Stimulated activated CD4-positive, alpha-beta T cell treated with anti-CD3 and anti-CD28 coated beads, Interleukin-2, amount 100 ng/mL, for 4 hours (primary cell): ENCODE data around the gene WNK2.

Experiments used
- DNase-seq: peaks from one replicate; pipeline ENCODE4 v3.0.0-alpha.2; 2020; ENCODE audit warnings: low read depth

Gene WNK2

DNA sequence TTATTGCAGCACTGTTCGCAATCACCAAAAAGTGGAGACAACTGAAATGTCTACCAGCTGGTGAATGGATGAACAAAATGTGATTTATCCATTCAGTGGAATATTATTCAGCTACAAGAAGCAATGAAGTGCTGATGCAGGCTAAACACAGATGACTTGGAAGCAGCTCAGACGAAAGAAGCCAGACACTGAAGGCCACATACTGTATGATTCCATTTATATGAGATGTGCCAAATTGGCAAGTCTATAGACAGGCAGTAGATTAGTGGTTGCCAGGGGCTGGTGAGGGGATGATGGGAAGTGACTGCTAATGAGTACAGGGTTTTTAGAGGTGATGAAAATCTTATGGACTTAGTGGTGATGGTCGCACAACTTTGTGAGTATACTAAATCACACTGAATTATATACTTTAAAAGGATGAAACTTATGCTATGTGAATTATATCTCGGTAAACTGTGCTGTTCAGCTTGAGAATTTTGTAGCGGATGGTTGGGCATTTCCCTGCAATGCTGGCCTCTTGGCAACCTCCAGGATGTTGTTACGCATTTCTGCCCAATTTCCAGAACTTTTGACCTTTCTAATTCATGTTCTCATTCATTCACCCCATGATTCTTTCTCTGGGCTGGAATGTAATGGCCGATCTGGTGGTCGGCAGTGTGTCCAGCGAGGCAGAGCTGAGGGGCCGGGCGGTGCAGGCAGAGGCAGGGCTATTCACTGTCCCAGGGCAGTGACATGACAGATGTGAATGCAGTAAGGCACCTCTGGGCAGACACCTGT is 22.0 kb upstream of the WNK2 start:
- no peak for DNase-seq

DNA sequence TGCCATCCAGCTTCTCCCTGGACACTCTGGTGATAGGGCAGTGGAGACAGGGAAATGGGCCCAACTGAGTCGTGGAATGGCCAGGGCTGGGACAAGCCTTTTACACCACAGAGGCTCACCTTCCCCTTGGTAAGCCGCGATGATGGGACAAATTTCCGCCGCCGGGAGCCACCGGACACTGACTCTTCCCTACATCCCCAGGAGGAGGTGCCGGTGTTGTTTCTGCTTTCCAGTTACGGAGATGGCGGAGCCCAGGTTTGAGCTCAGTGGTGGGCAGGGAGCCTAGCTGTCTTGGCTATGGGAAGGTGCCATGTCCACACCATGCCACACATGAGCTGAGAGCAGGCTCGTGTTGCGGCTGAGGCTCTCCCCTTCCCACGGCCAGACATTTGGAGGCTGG is 19.9 kb upstream of the WNK2 start:
- DNase-seq, result no peak

DNA sequence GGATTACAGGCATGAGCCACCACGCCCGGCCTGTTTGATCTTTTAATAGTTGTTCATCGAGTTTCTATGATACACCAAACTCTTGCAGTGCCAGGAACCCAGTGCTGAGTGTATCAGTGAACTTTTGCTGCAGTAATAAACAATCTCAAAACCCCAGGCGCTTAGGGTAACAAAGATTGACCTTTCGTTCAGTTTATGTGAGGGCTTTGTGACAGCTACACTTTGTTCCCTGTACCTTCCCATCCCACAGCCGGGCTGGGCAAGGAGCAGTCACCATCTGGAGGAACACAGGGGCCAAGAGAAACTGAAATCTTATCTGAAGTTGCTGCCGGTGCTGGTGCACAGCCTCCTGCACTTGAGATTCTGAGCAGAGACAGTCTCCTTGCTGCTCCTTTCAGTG is 17.2 kb upstream of the WNK2 start:
- no peak for DNase-seq

DNA sequence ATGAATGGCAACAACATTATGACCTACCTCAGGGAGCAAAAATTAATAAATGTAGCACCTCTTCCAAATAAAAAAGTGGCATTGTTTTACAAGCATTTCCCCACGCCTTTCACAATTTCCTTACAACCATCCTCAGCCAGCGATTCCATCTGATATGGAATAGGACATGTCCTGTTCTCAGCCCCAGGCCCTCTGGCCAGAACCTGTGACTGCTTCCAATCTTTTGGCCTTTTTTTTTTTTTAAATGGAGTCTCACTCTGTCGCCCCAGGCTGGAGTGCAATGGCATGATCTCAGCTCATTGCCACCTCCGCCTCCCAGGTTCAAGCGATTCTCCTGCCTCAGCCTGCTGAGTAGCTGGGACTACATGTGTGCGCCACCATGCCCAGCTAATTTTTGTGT is 16.8 kb upstream of the WNK2 start:
- no peak for DNase-seq

DNA sequence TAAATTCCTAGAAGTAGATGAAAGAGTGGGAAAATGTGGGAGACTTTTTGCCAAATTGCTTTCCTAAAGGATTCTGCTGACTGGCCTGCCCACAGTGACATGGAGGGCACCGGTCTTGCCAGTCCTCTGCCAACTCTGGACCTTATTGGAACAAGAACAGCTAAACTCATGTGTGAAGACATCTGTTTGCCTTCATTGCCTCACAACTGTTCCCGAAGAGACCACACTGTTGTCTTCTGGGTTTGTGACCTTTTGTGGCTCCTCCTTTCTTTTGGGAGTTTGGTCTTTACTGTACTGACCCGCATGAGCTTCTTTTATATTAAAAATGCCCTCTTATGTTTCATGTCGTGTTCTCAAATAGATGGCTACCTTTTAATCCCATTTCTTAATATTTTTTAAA is 16.1 kb upstream of the WNK2 start:
- no peak for DNase-seq

DNA sequence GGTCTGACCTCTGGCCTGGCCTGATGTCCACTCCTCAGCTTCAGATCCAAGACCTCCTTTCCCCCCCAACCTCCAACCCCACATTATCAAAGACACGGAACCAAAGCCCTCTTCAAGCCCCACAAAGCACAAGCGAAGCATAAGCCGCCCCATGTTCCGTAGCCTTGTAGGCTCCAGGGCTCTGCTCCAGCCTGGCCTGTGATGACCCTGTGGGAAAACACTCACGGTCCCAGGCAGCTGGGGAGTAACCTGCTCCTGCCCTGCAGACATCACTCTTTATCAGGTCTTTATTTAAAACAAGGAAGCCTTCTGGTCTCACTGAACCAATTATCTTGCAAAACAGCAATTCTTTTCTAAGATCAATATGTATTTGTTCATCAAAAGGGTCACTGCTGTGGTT is 15.4 kb upstream of the WNK2 start:
- DNase-seq, result no peak

DNA sequence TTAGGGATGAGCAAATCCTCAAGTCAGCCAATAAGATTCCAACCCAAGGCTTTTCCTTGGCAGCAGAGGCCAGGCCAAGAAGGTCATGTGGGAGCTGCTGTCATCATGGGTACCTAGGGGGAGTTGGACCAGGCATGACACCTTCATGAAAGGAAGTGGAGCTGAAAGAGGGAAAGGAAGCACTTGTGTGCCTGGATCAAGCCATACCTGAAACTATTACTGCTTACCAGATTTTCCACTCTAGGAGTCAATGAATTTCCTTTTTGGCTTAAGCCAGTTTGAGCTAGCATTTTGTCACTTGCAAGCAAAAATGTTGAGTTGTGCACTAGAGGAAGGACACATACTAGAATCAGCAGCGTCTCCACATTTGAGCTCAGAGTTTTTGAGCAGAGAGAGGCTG is 14.5 kb upstream of the WNK2 start:
- DNase-seq, result no peak

DNA sequence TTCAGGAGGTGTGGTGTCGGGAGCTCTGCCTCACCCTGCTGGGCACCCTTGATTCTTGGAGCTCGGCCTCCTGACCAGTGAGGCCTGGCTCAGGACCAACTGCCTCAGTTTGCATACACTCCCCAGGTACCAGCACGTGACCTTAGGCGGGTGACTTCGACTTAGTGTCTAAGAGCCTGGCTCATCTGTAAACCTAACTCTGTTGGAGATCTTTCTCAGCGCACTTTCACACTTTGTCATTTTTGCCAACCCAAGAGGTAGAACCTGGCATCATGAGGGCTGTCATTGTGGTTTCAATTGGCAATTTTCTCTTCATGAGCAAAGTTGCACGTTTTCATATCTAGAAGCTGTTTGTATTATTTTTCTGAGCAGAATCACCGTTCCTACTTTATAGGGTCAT is 13.4 kb upstream of the WNK2 start:
- DNase-seq, result no peak

DNA sequence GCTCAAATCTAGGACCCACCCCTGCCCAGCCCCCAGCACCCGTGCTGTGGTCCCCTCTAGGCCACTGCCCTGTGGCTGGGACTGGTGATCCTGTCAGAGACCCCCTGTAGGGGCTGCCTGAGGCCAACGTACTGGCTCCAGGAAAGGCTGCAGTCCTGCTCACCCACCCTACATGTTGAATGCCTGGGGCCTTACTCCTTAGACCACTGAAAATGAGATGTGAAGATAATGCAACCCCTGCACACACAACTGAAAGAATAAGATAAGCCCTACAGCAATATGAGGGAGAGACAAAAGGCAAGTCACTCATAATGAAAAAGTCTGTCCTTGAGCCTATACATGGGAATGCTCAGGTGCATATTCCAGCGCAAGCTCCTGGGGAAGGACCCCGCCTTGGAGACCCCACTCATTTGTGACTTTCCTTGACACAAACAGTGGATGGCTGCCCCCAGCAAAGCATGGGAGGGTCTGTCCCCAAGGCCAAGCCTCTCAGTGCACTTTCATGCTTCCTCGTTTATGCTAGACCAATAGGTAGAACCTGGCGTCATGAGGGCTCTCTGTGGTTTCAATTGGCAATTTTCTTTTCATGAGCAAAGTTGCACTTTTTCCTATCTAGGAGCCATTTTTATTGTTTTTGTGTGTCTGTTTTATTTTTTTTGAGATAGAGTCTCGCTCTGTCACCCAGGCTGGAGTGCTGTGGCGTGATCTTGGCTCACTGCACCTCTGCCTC is 12.5 kb upstream of the WNK2 start:
- no peak for DNase-seq

DNA sequence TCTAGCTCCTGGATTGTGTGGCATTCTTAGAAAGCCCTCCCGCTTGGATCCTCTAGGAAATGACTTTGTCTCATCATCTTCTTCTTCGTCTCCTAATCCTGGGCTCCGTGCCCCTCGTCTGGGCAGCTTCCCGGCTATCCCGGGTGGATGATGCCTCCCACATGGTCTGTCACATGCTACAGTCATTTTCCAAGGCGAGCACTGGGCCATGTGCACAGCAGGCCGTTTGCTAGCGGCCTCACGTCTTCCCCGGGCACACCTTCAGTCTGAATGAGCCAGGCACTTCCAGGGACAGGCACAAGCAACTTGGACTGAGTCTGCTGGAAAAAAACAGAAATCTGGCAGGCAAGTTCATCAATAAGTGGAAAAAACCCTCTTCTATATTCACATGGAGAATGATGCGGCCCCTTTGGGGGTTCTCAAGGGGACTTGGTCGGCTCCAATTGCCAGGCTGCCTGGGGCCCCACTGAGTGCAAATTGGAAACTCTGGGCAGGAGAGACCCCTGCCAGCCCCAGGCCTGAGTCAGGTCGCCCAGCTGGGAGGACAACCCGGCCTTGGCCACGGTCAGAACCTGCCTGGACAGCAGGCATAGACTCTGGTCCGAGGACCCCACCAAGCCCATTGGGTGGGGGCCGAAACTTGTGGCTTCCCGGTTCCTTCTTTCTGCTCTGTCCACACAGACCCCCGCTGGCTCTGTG is 11.1 kb upstream of the WNK2 start:
- DNase-seq, result no peak

DNA sequence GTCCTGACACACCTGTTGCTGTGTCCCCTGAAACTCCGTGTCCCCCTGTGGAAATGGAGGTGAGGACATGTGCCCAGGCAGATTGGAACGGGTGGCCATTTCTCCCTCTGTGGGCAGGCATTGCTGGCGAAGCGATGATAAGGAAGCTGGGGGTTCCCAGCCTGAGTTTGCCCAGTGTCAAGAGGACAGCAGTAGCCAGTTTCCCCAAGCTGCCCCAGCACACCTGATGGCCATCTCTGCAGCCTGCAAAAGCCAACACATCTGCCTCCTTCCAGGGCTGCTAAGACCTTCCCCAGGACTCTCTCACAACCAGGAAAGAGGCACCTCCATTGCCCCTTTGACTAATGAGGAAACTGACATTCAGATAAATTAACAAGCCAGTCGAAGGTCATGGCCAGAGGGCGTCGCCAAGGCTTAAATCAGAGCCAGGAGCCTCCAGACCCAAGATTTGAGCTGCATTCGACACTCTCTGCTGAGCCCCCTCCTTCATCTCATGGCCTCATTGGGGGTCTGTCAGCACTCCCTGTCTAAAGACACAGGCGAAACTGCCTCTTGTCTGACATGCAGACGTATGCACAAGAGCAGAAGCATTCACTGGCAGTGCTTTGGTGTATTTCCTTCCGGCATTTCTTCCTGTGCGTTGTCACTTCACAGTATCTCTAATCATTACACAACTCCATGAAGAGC is 10.4 kb upstream of the WNK2 start:
- DNase-seq, result no peak

DNA sequence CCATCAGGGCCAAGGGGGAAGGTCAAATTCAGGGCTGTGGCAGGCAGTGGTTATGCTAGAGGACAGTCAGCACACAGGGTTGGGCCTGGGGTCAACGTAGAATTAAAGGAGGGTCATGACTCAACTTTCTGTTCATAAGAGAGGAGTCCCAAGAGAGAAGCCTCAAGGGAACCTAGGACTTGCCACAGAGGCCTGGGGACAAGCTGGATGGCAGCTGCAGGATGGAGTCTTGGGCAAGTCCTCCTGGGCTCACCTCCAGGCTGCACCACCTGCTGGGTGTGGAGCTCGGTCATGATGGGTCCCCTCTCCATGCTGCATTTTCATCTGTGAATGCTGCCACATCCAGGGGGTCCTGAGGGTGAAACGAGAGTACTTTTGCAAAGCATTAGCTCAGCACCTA is 9.0 kb upstream of the WNK2 start:
- DNase-seq, result no peak

DNA sequence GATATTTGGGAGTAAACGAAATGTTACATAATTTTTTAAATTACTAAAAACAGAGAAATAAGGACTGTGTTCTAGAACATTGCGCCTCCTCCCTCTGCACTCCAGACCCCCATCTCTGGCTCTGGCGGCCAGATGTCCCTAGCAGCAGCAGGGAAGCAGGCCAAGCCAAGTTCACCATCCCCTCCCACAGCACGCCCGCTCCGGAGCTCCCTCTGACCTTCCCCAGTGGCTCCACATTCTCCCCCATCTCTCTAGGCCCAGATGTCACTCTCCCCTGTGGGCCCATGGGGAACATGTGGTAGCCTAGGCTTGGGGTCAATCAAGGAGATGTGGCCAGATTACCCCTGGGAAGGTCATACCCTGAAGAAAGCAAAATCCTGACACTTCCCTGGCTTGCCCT is 6.3 kb upstream of the WNK2 start:
- DNase-seq, result no peak

DNA sequence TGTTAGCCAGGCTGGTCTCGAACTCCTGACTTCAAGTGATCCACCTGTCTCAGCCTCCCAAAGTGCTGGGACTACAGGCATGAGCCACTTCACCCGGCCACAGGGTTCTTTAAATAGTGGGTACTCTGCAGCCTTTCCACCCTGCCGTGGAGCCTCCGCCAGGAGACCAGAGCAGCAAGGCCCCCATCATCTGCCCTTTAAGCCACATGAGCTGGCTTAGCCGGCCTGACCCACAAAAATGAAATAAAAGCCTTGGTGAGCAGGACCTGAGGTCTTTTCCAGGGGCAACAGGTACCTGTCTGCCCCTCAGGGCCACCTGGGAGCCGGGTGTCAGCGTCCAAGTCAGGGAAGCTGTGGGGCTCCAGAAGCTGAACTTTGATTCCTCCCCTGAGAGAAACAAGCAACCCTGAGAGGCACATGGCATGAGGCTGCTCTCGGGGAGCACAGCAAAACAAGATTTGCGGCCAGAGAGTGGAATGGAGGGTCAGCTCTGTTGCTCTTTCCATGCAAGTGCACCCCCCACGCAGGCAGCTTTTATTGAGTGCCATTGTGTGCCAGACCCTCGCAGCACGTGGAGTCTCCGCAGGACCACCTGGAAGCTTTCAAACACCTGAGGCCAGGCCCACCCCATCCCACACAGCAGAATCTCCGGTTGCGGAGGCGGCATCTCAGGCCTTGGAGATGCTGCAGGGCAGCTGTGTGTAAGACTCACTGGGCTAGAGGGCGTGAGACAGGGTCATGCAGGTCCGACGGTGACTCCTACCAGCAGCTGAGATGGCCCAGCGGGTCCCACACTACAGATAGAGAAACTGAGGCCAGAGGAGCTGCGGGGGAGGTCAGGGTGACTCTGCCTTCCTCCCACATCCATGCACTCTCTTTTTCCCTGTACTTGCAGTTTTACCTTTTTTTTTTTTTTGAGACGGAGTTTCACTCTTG is 4.8 kb upstream of the WNK2 start:
- DNase-seq, result no peak

DNA sequence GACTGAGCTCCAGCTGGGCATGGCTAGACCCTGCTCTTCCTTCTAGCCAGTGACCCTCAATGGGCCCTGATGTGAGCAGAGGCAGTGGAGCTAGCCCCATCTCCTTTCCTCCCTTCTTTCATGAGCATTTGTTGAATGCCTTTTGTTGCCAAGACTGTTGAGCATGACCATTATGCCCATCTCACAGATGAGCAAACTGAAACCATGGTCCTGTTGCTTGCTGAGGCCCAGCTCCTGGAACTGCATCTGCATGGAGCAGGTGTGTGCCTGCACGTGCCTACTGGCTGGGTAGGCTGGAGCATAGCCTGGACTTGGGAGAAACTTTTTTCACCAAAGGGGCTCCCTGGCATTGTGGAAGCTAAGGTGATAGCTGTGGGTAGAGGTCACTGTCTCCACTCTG is 3.0 kb upstream of the WNK2 start:
- DNase-seq, result no peak

DNA sequence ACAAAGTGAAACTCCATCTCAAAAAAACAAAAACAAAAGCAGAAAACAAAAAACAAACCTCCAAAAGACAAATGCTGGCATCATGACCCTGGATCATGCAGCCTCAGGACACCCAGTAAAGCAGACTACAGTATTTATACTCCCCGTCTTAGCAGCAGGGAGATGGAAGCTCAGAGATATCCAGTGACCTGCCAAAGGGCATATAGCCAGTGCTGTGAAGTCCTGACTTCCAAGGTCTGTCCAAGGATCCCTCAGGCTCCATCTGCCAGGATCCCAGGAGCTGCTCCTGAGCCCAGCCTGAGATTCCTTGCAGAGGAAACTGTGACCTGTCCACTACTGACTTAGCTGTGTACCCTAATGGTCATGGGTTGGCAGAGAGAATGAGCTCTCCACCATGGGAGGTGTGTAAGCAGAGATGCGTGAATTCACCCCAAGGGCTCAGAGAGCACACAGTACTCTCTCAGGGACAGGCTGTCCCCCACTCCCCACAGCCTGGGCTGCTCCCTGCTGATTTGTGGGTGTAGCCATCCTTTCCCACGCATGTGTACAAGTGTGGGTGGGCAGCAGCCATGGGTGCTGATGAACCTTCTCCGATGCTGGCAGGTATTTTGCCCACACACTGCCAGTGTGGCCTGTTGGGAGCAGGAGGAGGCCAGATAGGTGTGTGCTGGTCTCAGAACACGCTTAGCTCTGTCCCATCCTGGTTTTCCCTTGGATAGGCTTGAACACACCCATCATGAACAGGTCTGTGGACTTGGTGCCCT is 2.1 kb upstream of the WNK2 start:
- DNase-seq, result no peak

DNA sequence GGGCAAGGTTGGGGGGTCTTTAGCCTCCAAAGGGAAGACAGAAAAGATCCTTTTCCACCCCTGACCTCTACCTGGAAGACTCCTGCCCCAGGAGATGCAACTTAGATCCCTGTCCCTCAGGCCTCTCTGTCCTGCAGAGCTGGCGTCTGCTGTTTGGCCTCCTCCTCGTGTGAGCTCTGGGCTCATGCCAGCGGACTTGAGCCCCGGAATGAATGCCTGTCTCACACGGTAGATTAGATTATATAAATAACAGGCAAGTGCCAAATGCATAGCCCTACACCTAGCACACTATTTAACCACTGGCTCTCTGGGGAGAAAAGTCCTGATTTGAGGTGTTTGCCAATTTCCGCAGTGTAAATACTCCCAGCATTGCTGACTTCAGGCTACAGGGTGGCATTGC is 1.4 kb upstream of the WNK2 start:
- no peak for DNase-seq

DNA sequence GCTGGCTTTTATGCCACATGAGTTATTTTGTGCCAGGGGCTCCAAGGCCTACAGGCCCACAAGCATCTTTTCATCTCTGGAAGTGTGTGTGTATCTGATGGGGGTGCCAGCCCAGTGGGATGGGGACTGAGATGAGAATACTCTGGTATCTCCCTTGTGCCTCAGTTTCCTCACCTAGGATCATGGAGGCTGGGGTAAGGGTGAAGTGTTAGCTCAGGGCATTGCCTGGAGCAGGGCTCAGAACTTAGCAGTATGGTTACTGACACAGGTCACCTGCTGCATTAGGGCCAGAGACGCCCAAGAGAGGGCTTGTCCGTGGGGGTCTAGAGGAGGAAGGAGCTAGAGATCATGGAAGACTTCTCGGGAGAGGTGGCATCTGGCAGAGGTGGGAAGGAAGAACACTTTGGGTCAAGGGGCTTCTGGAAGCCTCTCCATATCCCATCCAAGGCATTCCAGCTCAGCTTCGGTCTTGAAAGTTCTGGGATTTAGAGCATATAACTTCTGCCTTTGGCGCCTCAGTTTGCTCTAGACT is 742 bp upstream of the WNK2 start:
- no peak for DNase-seq

DNA sequence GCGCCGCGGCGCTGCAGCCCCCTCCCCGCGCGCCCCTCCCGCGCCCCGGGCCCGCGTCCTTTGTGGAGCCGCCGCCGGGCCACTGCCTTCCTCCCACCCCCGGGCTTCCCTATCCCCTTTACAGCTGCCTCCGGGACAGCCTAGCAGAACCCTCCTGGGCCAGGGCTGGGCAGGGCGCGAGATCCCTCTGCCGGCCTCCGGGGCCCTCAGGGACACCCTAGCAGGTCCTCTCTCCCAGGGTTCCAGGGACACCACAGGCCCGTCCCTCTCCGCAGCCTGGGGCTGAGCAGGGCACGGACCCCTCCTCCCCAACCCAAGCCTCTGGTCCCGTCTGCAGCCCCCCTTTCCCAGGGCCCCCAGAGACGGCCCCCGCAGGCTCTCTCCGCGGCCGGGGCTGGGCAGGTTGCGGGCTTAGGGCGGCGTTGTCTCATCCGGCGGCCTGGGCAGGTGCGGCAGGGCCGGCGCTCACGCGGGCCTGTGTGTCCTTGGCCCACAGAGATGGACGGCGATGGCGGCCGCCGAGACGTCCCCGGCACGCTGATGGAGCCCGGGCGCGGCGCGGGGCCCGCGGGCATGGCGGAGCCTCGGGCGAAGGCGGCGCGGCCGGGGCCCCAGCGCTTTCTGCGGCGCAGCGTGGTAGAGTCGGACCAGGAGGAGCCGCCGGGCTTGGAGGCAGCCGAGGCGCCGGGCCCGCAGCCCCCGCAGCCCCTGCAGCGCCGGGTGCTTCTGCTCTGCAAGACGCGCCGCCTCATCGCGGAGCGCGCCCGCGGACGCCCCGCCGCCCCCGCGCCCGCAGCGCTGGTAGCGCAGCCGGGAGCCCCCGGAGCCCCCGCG is 710 bp downstream of the WNK2 start:
- DNase-seq, result no peak
